Fibroblast of the conjunctiva (primary cell): Measurements from ENCODE around the gene DPYSL4.
"Not testable (repeated sequence)": the region's sequence is repeated elsewhere in the genome, so short reads cannot be mapped to it uniquely, and the experiment has no call there.

ENCODE experiments used
- DNase-seq: peaks from one replicate; pipeline ENCODE4 v3.0.0-alpha.2; 2010; ENCODE audit warnings: low read depth

Gene DPYSL4

GRCh38 chr10:132207536-132208461 lies 21.1 kb downstream of the DPYSL4 start:
- DNase-seq, result no peak

- DNase-seq, result no peak
Observed at GRCh38 chr10:132208462-132209050, 21.8 kb downstream of the DPYSL4 start.

GRCh38 chr10:132209130-132209529 lies 22.4 kb downstream of the DPYSL4 start:
- DNase-seq, result no peak

GRCh38 chr10:132209978-132210530 lies 23.3 kb downstream of the DPYSL4 start:
- DNase-seq, result no peak

GRCh38 chr10:132210766-132211165 lies 24.0 kb downstream of the DPYSL4 start:
- no peak for DNase-seq

GRCh38 chr10:132211246-132211645 lies 24.5 kb downstream of the DPYSL4 start:
- no peak for DNase-seq

GRCh38 chr10:132212816-132213215 lies 26.1 kb downstream of the DPYSL4 start:
- DNase-seq, result no peak

GRCh38 chr10:132213917-132214316 lies 27.2 kb downstream of the DPYSL4 start:
- DNase-seq, result no peak

- not testable (repeated sequence) for DNase-seq
Observed at GRCh38 chr10:132216441-132216840, 29.7 kb downstream of the DPYSL4 start.

- no peak for DNase-seq
Observed at GRCh38 chr10:132219486-132219885, 32.7 kb downstream of the DPYSL4 start.

GRCh38 chr10:132220061-132220460 lies 33.3 kb downstream of the DPYSL4 start:
- no peak for DNase-seq

- not testable (repeated sequence) for DNase-seq
Observed at GRCh38 chr10:132220996-132221395, 34.2 kb downstream of the DPYSL4 start.

GRCh38 chr10:132222726-132223125 lies 36.0 kb downstream of the DPYSL4 start:
- no peak for DNase-seq

- DNase-seq, result peak; percentile 71
Observed at GRCh38 chr10:132223156-132223590, 36.4 kb downstream of the DPYSL4 start.

GRCh38 chr10:132223611-132224342 lies 37.0 kb downstream of the DPYSL4 start:
- no peak for DNase-seq

- no peak for DNase-seq
Observed at GRCh38 chr10:132224343-132225072, 37.8 kb downstream of the DPYSL4 start.

- no peak for DNase-seq
Observed at GRCh38 chr10:132225073-132225848, 38.5 kb downstream of the DPYSL4 start.

- no peak for DNase-seq
Observed at GRCh38 chr10:132225849-132226205, 39.1 kb downstream of the DPYSL4 start.

GRCh38 chr10:132226586-132227405 lies 40.0 kb downstream of the DPYSL4 start:
- no peak for DNase-seq

GRCh38 chr10:132227851-132228390 lies 41.2 kb downstream of the DPYSL4 start:
- no peak for DNase-seq
